CD4-positive, alpha-beta T cell treated with Interleukin-2 at 100 ng/mL for 4 hours (primary cell): ENCODE results near the gene DHRS1.

ENCODE experiments used
- DNase-seq: peaks from one replicate; pipeline ENCODE4 v3.0.0-alpha.2; 2020; ENCODE audit warnings: low spot score

DHRS1 gene

DNA sequence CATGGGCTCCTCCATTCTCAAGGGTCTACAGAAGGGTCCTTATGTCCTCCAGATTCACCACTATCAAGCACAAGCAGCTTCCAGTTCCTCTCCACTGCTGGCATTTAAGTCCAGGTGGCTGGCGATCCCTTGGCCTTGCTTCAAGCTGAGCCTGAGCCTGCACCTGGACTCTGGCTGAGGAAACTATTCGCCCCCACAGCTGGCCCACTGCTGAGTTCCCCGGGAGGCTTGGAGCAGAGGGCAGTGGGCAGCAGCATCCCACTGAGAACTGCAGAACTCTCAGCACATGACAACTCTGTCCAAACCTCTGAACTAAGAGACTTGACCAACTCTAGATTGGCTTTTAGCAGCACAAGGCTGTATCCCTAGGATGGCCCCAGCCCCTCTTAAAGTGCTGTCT lies 16.8 kb downstream of the DHRS1 start:
- no peak for DNase-seq

GRCh38 chr14:24281636-24282035 lies 17.9 kb downstream of the DHRS1 start:
- DNase-seq = no peak

- DNase-seq = no peak
These were observed 18.7 kb downstream of the DHRS1 start for GRCh38 chr14:24280797-24281460.

DNA sequence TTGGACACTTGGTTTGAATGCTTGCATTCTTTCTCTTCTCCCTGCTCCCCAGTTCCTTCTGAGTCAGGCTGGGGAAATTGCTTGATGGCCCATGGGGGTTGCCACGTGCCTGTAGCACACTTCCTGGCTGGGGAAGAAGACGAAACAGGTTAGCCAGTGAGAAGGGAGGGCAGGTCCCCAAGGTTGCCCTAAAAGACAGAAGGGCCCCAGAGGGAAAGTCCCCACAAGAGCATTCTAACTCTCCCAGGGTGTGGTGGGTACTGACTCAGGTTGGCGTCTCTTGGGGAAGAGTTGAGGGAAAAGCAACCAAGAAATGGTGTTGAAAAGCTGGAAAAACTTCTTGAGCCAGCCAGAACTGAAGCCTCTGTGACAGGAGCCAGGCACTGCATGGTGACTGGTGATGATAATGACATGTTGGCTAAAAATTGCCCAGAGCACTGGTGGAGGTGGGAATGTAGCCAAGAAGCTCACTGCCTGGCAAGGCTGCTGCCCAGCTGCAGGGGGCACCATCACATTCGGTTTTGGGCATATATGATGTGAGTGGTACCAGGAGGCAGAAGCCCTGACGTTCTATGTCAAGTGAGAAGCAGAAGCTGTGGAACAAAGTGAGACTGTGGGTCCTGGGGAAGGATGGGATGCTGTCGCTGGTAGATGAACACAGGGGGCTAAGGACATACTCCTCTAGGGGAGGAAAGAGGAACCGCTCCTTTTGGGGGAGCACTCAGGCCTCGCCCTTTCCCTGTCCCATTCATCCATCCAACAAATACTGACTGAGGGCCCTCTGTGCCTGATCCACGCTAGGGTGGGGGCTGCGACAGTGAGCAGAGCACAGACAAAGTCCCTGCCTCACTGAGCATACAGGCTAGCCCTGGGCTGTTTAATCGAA lies 20.0 kb downstream of the DHRS1 start:
- DNase-seq = peak; percentile 67

DNA sequence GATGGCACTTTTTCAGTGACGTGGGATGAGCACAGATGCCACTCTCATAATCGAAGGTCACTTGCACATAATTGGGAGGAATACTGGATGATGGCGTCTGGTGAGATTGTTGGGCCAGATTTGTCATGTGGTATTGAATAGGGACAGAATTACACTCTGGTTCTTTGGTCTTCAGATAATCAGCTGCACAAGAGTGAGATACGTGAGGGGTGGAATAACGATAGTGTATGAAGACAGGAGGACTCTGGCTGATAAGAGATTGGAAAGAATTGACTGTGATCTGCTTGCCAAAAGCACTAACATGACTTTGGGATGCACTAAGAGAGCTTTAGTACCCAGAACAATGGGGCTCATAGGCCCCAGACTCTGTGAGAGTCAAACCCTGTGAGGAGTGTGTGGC lies 21.2 kb downstream of the DHRS1 start:
- no peak for DNase-seq

GRCh38 chr14:24277606-24278321 lies 21.8 kb downstream of the DHRS1 start:
- no peak for DNase-seq

GRCh38 chr14:24277071-24277470 lies 22.5 kb downstream of the DHRS1 start:
- no peak for DNase-seq

DNA sequence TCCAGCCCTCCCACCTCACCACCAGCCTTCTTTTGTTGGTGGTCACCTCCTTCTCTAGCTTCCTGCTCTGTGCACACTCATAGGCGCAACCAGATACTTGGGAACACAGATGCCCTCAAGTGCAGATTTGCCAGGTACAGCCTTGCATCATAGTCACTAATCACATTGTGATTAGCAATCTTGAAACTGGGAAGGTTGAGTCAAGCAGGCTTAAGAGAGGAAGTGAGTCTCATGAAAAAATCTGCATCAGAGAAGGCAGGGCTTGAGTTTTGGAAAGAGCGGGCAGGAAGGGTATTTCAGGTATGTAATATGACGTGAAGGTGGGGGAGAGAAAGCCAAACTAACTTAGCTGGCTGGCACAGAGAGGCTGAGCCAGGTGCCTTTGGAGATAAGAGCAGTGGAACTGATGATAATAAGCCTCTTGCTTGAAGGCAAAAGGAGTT lies 25.5 kb downstream of the DHRS1 start:
- DNase-seq = peak; percentile 67

- no peak for DNase-seq
These were observed 26.1 kb downstream of the DHRS1 start for GRCh38 chr14:24273422-24273998.

DNA sequence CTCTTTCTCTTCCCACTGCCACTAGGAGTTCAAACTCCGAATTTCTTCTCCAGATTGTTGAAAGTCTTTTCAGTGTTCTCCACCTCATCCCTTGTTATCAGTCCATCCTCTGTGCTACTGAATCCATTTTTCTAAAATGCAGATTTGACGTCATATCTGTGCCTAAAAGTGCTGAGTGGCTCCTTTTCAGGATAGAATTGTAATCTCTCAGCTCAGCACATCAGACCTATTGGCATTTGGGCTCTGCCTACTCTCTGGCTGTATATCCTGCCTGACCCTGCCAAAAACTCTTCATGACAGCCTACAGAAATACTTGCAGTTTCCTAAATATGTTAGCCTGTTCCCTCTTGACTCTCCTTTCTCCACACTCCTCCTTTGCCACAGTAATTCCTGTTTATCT lies 27.1 kb downstream of the DHRS1 start:
- no peak for DNase-seq

- no peak for DNase-seq
These were observed 27.7 kb downstream of the DHRS1 start for GRCh38 chr14:24271834-24272263.

DNA sequence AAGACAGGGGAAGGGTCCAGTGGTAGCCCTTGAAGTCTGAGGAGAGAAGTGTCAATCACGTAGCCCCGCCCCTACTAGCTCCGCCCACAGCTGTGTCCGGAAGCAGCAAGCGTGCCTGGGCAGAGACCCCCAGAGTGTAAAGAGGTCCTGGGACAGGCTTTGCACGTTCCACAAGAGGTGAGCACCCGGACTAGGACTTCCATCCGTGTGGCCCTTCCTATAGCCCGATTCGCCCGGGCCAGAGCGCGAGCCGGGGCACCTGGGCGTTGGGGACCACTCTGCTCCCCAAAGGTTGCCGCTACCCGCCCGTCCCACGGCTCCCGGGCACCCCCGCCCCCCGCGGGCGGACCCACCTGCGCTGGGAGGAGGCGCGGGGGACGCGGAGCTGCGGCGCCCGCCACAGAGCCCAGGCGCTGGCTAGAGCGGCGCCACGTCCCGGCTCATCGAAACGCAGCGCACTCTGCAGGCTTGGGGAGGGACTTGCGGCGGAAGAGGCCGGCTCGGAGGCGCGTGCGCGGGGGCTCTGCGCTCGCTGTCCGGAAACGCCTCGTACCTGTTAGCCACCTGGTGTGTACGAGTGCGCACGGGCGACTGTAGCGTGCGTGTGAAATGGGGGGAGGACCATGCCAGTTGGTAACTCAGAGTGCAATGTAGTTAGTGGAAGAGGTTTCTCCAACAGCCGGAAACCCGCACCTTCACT lies 28.3 kb downstream of the DHRS1 start, which contains the start of gene RABGGTA:
RABGGTA (minus strand) TSS at position 464 of the 700 bp plus-strand sequence. CDS start 482 bp downstream, outside the sequence.
- peak; percentile 94 for DNase-seq

DNA sequence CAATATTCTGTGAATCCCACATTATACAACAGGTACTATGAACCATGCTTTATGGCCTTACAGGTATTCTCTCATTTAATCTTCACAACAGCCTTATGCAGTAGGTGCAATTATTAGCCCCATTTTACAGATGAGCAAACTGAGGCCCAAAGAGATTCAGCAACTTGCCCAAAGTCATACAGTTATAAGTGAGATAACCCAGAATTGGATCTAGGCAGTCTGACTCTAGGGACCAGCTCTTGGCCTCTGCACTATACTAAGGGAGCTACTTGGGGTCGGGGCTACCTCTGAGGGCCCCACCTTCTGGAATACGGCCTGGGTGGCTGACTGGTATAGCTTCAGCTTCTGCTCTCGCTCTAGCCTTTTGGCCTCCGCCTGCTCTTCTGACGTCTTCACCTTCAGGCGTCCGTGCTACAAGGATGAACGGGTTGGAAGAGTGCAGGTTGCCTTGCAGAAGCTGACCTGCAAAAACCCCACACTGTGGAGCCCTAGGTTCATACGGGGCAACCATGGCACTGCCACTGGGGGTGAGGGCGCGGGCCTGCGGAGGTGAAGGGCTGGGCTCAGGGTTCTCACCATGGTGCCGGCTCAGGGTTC lies 28.9 kb downstream of the DHRS1 start:
- no peak for DNase-seq

GRCh38 chr14:24269910-24270536 lies 29.6 kb downstream of the DHRS1 start:
- DNase-seq = no peak

- no peak for DNase-seq
These were observed 30.2 kb downstream of the DHRS1 start for GRCh38 chr14:24269368-24269767.

GRCh38 chr14:24268225-24268624 lies 31.4 kb downstream of the DHRS1 start:
- DNase-seq = no peak

GRCh38 chr14:24267516-24267915 lies 32.1 kb downstream of the DHRS1 start:
- no peak for DNase-seq

DNA sequence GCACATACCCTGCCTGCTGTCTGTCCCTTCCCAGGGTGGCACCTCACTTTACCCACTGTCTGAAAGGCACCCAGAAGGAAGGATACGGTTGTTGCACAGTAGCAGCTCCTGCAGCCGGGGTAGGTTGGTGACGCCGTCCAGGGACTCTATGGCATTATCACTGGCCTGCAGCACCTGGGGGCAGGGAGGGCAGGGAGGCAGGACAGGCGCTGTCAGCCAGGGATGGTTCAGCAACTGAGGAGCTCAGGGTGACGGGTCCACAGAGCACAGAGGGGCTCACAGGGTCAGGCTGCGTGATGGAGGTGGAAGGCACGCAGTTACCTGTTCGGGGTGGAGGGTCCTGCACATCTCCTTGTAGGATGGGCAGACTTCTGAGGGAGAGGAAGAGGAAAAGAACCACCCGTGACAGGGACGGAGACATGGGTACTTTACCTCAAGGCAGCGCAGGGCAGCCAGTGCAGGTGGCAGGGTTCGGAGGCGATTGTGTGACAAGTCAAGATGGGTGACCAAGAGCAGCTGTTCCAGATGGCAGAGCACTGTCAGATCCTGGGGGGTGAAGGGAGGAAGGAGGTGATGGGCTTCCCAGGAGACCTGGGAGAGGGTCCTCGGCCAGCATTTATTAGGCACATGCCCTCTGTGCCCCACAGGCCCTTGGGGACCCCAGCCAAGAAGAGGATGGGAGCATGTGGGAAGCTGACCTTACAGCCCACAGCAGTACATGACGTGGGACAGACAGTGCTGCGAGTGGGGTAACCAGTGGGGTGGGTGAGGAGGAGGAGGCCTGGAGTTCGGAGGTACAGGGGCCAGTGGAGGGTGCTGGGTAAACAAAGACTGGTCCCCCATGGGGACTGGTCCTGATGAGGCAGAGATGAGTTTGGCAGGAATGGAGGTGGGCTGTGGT lies 33.0 kb downstream of the DHRS1 start:
- no peak for DNase-seq

GRCh38 chr14:24264298-24264697 lies 35.3 kb downstream of the DHRS1 start:
- DNase-seq = no peak

GRCh38 chr14:24263848-24264247 lies 35.7 kb downstream of the DHRS1 start:
- DNase-seq = no peak
